Measurements from ENCODE around the gene TMEM63C.

DNA sequence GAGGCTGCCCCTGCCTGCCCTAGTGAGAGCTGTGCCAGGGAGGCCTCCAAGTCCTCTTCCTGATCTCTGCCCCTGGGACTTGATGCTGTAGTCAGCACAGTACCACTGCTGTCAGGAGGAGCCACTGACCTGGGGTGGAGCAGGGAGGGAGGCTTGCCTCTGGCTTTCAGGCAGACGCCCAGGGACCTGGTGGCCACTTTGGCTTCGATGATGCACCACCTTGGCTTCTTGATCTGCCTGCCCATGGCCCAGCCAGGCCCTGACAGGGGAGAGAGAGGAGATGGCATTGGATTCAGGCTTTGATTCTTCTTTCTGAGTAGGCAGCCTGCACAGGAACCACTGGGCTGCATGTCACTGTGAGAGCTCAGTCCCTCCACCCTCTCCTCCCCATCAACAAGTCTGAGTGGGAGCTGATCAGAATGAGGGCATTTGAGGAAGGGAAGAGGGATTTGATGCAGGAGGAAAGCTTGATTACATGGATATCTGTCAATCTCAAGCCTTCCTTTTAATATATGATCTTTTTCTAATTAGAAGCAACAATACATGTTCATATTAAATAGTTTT, 24.7 kb downstream of the TMEM63C start:
- TF ChIP-seq, protein P1, sequence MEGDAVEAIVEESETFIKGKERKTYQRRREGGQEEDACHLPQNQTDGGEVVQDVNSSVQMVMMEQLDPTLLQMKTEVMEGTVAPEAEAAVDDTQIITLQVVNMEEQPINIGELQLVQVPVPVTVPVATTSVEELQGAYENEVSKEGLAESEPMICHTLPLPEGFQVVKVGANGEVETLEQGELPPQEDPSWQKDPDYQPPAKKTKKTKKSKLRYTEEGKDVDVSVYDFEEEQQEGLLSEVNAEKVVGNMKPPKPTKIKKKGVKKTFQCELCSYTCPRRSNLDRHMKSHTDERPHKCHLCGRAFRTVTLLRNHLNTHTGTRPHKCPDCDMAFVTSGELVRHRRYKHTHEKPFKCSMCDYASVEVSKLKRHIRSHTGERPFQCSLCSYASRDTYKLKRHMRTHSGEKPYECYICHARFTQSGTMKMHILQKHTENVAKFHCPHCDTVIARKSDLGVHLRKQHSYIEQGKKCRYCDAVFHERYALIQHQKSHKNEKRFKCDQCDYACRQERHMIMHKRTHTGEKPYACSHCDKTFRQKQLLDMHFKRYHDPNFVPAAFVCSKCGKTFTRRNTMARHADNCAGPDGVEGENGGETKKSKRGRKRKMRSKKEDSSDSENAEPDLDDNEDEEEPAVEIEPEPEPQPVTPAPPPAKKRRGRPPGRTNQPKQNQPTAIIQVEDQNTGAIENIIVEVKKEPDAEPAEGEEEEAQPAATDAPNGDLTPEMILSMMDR (IDR thresholded peaks at IDR 0.05), result no peak
- TF ChIP-seq POLR2A (IDR thresholded peaks at IDR 0.05), result no peak
